SK-N-MC (cell line): ENCODE results near the gene SHOC2.

Experiments
- EZH2 ChIP-seq: fragments of 200-600 bp; sonication (generic); IDR thresholded peaks from one replicate; pipeline ENCODE4 v1.6.1; 2017; ENCODE audit warnings: antibody characterized with exemption
- FOXP2 ChIP-seq: optimal IDR thresholded peaks from 2 replicates; pipeline ENCODE3; 2011; ENCODE audit warnings: mild to moderate bottlenecking, moderate library complexity; ENCODE audit not compliant: insufficient read depth; ENCODE audit errors: extremely low read length, control extremely low read depth

GRCh38 chr10:110966146-110966545, 46.7 kb downstream of the SHOC2 start:
- TF ChIP-seq EZH2 (no peak), FOXP2 (no peak)
